NCI-H2081 (cell line): ENCODE results near the gene DCDC1.
"Not testable (repeated sequence)": the region's sequence is repeated elsewhere in the genome, so short reads cannot be mapped to it uniquely, and the experiment has no call there.

Experiments used
- DNase-seq, 2 experiments: peaks; one replicate each; lab custom pipeline; 2025; lab: John Stamatoyannopoulos, UW

Gene DCDC1

GRCh38 chr11:31326470-31327148, 42.9 kb downstream of the DCDC1 start:
- DNase-seq, result no peak

GRCh38 chr11:31325160-31325559, 44.4 kb downstream of the DCDC1 start:
- no peak for DNase-seq

DNA sequence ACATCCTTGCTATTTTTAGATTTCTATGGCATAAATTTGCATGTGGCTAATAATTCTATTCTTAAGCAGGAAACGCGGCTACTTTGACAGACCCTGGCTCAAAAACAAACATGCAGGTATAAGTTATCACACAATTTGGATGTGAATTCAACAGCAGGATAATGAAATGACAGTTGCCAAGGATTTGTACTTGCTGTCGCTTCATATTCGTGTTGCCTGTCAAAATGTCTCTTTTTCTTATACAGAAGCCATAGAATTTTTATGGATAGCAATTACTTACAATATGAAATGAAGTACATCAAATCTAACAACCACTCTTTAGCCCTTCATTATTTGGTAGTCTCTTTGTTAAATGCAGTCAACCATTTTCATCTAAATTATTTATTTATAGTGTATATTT, 46.4 kb downstream of the DCDC1 start:
- DNase-seq, result peak in 1 of 2 experiments; percentile 24

- not testable (repeated sequence) for DNase-seq
Measured at GRCh38 chr11:31321494-31321893, 48.0 kb downstream of the DCDC1 start.

DNA sequence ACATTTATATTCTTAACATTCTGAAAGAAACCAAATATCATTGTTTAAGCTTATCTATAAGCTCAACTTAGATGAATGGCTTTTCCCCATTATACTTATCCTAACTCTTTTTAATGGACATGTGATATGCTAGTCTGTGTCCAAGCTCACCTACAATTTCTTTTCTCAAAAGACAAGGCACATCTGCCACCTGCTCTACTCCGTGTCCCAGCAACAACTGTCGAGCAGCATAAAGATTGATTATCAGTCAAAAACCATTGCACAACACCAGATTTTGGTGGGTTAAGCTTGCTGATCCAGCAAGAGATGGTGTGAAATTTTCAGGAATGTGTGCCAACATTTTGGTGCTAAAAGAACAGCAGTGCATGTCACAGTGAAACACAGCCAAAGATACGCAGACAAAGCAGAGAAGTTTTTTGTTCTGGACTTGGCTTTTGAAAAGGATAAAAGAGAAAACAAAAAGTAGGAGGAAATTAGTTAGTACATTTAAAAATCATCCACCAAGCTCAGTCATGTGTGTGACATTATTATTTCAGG, 65.8 kb downstream of the DCDC1 start:
- no peak for DNase-seq

GRCh38 chr11:31301549-31302510, 67.7 kb downstream of the DCDC1 start:
- no peak for DNase-seq

GRCh38 chr11:31295308-31295707, 74.2 kb downstream of the DCDC1 start:
- DNase-seq, result no peak

DNA sequence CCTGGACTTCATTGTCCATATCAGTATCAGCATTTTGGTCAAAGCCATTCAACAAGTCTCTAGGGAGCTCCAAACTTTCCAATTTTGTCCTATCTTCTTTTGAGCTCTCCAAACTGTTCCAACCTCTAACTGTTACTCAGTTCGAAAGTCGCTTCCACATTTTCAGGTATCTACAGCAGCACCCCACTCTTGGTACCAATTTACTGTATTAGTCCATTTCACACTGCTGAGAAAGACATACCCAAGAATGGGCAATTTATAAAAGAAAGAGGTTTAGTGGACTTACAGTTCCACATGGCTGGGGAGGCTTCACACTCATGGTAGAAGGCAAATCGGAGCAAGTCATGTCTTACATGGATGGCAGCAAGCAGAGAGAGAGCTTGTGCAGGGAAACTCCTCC, 96.0 kb downstream of the DCDC1 start:
- DNase-seq, result not testable (repeated sequence)

DNA sequence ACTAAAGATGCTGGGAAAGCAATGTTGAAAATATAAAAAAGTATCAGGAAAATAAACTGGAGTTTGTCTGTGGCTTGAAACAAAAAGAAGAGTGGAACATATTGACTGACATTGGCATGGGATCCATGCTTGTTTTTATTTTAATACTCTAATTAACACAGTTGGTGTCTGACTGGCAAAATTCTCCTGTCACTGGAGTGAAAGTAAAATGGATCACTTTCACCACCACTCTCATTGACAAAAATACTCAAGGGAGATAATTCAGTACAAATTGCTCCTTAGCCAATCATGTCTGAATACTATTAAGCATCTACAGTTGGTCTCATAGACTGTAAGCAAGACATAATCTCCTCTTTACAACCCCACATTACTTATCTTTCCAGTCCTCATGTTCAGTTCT, 101.8 kb downstream of the DCDC1 start:
- DNase-seq, result no peak

GRCh38 chr11:31264834-31265233, 104.7 kb downstream of the DCDC1 start:
- no peak for DNase-seq

DNA sequence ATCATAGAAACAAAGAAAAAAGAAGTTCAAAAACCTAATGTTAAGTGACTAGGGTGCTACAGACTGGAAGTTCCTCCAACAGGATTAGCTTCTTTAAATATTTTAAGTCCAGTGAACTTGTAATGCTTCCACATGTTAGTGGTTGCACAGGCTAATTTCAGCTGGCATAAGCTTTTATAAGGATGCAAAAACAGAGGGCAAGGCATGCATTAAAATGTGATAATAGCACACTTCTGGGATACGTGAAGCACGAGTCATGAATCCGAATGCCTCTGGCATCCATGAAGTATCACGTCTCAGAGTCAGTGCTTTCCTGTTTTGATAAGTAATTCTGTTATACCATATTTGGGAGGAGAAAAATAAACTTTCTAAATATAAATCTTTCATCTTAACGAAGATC, 106.8 kb downstream of the DCDC1 start:
- no peak for DNase-seq

DNA sequence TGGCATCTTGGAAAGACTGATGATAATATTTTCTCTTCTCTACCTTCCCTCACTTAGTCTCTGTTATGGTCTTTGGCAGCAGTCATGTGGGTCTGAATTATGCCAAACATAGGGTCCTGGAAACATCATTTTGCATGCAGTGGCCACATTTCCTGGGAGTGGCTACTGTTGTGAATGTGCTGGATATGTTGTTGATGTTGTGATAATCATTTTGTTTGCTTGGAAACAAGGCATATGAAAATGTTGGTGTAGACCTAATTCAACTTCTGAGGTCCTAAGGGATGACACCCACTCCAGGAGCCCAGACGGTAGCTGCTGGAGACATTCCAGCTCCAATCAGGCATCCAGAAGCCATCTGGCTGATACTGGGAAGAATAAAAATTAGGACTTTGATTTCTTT, 109.7 kb downstream of the DCDC1 start:
- no peak for DNase-seq

DNA sequence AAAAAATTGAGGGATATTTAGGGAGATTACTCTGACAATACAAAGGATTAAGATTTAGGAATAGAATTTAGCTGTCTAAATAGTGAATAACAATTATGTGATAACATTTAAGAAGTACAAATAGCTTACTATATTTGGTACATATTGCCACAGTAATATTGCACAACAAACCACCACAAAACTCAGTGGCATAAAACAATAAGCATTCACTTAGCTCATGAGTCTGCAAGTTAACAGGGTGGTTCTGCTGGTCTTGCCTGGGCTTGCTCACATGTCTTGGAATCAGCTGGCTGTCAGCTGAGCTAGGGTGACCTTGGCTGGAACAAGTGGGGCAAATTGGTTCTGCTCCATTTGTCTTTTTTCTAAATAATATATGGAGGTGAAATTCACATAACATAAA, 115.1 kb downstream of the DCDC1 start:
- DNase-seq, result no peak

- DNase-seq, result no peak
Measured at GRCh38 chr11:31248768-31249167, 120.8 kb downstream of the DCDC1 start.

DNA sequence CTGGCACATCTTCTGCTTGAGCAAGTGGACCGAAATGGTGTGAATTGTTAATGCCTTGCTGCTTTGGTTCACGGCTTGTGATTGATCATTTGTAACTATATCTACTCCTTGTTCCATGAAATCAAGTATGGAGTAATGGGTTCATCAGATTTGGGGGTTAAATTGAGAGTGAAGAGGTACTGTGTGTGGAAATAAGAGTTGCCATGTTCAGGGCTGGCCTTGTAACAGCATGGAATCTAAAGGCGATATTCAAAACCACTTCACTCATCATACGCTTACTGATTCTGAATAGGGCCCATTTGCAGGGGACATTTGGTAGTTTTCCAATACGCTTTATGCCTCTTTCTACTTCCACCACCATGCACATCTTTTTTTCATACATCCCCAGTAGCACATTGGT, 122.2 kb downstream of the DCDC1 start:
- no peak for DNase-seq

DNA sequence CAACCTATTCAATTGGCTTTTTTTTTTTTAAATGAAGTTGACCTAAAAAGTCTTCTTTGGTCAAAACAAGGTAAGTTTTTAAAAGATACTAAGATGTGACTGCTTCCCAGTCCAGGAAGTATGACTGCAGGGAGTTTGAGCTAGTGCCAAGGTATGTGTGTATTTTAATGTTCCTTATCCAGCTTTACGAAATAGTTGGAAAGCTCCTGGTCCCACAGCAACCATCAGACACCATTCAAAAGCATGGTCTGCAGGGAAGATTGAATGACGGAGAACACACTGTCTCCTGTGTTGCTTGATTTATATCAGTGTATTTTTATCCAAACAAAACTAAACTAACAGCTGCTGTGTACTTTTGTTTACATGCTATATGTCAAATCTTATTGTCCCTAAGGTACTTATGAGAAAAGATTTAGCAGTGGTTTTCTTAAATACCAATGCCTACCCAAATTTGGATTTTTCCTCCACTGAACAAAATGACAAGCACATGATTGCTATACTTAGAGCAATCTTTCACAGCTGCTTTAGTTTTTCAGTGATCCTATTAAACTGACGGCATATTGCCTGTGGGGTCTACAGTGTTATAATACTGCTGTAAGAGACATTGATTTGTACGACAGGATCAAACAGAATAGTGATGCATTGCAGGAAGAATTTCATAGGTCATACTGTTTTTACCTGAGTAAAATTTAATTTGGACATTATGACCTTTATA, 122.9 kb downstream of the DCDC1 start:
- DNase-seq, result no peak

DNA sequence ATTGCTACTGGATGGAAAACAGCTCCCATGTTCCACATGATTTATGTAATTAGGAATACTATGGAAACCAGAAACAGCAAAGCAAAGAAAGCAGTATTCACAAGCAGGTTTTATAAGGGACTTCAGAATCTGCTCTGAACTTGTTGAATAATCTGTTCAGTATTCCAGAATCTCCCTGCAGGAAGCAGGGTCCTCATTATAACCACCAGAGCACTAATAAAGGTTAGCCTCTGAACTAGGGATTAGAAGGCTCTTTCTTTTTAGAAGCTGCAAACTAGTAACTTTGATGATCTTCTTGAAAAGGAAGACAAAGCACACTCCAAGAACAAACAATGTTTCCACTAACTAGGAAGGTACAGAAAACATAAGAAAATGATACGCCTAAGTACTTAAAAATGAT, 125.8 kb downstream of the DCDC1 start:
- DNase-seq, result no peak

DNA sequence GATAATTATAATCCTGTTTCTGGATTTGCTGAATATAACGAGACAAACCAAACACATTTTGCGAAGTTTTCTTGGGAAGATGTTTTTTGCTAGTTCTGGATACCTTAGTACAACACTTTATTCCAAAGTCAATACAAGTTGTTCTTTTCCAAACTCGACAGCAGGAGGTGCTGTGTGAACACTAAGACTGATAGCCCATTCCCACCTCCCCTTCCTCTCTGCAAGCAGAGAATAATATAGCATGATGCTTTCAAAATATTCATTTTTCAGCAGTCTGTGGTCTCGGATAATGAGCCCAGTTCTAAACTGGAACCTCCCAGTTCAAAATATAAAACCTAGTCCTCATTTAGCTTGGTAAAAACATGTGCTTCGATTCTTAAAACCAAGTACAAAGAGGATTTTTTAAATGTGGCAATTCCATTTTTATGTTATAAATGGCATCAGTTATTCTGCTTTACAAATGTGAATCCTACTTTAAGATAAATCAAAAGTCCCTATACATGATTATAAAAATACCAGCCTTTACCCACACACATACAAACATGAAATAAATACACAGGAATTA, 129.1 kb downstream of the DCDC1 start:
- DNase-seq, result peak; percentile 64 to 82

- no peak for DNase-seq
Measured at GRCh38 chr11:31237819-31238760, 131.4 kb downstream of the DCDC1 start.

- DNase-seq, result peak in 1 of 2 experiments; percentile 61
Measured at GRCh38 chr11:31236143-31236542, 133.4 kb downstream of the DCDC1 start.

DNA sequence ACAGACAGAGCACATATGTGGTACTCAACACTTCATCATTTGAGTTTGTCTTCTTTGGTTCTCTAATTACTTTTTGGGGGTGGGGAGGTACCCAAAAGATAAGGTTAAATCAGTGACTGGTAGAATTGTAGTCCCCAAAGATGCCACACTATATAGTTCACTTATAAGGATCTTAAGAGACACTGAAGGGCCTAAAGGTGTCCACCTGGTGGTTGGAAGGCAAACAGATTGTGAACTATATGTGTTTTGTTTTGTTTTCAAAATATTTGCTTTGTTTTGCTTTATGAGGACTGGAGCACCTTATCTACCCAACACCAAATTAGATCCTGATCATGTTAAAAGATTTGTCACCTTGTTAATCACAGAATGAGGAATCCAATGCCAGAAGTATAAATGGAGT, 136.1 kb downstream of the DCDC1 start:
- peak in 1 of 2 experiments; percentile 30 for DNase-seq
